CD4-positive, alpha-beta T cell treated with Interleukin-1 beta for 1 hour (primary cell): Measurements from ENCODE around the gene TIMM21.
A peak's percentile ranks its signal among the peaks of the same experiment; 100 is the strongest.

Source experiments
- DNase-seq, 2 donors: peaks; one replicate each; pipeline ENCODE4 v3.0.0-alpha.2; 2020 to 2022

The TIMM21 gene

DNA sequence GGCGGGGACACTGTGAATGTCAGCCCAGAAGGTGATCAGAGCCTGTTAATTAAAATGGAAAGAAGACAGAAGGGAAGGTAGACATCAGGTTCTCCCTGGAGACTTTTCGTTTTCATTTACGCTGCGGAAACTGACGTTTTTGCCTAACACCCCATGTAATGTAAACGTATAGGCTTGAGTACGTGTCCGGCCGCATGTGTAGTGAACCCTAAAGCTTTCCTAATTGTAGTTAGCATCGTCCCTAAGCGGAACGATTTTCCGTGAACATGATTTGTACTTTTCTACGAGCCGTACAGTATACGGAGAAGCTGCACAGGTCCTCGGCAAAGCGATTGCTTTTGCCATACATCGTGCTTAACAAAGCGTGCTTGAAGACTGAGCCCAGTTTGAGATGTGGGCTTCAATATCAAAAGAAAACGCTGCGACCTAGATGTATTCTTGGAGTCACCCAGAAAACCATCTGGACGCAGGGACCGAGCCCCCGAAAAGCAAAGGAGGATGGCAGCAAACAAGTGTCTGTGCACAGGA lies 284 bp downstream of the TIMM21 start:
- DNase-seq, result no peak

DNA sequence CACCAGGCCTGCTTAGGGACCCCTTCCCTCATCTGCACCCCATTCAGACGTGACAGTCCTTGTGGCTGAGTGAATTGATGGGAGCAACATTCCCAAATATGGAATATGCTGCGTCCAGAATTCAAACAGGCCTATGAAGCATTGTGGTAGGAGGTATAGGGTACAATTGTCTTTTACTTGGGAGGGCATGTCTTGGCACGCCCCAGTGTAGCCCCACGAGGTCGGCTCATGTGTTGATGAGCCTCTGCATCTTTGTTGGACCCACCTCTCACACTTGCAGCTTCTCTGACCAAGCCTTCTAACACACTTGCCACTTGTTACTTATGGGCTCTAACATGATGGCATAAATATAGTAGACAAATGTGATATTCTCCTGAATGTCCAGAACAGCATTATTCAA lies 1.6 kb downstream of the TIMM21 start:
- no peak for DNase-seq

DNA sequence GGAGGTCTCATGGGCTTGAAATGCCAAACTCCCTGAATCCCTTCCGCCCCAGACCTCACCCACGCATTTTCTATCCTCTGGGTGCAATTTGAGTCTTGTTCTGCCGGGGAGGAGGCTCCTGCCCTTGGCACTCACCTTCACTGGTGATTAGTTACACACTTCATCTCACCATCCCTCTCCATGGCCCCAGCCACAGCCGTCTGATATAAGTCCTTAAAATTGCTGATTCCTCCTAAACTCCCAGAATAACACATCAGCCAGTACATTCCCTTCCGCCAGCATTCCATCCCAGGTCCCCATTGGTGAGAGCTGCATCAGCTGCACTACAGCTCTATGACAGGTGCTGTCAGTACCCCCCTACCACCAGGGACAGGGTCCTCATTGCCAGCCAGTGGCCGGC lies 3.9 kb downstream of the TIMM21 start:
- no peak for DNase-seq

DNA sequence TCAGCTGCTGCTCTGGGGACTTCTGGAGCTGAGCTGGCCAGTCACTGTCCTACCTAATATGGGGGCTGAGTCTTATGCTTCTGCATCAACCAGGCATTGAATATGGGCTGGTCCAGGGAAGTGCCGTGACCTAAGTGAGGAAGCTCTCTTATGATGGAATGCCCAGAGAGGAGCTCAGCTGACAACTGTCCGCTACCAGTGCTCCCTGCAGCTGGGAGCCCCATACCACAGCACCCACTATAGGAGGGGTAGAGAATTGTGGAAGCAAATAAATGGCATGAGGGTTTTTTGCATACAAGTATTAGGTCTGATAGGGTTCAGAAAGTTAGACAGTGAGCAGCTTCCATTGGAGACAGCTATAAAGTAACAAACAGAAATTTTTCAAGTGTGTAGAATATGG lies 4.5 kb downstream of the TIMM21 start:
- no peak for DNase-seq

DNA sequence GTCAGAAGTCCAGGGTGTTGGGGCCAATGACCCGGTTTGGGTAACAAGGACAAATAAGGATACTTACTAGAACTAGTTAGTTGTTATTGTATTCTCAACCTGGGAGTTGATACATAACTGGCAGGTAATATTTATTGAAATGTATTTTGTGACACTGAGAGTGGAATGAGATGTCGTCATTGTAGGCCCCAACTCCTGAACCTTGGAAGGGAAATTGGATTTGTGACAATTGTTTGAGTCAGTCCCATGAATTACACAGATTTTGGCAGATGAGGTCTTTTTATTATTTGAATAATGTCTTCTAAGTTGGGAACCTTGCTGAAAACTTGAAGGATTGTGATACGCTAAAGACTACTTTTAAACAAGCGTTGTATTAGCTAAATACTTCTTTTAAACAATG lies 5.1 kb downstream of the TIMM21 start:
- no peak for DNase-seq

DNA sequence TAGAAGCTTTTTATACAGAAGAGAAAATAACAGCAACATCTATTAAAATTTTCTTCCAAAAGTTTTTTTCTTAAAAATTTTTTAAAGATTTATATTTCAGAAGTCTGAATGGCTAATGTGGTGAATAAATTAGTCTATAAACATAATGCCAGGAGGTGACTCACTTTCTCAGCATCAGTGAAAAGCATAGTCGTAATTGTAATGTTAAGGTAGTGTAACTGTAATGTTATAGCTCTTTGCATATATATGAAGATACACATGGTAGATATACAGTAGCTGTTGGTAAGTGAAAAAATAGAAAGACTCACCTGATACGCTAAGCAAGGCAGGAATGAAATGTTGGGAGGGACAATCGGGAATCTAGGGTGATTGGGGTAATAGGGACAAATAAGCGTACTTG lies 5.5 kb downstream of the TIMM21 start:
- no peak for DNase-seq

DNA sequence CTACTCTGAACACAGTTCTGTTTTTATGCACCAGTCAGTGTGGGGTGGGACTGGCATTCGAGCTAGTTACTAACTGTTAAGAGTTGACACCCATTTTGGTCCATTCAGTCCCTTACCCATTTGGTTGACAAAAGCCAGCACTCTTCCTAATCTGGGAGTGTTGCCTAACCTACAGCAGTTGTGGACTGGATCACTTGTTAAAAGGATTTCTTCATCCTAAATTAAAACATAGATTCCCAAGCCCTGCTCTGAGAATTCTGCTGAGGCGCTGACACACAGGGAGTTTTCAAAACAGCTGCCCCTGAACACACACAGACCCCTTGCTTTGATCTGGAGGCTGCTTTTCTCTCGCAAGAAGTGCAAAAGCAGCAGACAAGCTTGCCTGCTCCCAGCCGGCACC lies 6.4 kb downstream of the TIMM21 start:
- no peak for DNase-seq

DNA sequence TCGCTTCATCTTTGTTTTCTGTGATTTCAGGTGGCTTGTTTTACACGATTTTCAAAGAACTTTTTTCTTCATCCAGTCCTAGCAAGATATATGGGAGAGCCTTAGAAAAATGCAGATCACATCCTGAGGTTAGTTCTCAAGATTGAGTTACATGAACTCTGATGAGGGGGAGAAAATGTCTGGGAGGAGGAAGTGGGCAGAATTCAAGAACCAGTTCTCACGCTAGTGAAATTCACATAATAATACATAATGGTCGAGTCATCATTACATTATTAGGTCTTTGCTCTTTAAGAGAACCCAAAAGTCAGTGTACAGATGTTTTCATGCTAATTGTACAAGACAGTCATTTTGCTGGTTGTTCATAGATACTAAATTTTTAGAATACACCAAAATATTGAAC lies 7.0 kb downstream of the TIMM21 start:
- DNase-seq, result no peak

DNA sequence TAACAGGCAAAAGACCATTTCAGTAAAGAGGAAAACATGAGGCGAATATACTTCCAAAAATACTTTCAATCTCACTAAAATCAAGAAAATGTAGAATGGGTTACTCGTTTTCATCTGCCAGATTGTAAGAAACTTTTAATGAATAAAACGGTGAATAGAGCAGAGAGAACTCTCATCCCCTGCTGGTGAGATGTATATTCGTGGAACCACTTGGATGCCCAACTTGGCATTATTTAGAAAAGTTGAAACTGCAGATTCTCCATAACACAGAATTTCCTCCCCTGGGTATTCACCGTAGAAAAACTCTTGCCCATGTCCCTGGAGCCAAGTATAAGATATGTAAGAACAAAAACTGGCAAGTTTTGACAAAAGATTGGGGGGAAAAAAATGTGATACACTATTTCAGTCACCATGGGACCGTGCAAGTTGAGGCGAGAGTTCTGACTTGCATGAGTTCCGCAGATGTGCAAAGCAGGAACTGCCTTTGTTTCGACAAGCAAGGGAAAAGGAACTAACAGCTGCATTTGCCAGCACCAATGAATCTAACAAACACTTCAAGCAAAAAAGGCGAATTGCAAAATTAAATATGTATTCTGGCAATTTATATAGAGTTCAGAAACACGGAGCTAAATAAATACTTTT lies 14.8 kb downstream of the TIMM21 start:
- peak in 1 of 2 donors; percentile 6 for DNase-seq

DNA sequence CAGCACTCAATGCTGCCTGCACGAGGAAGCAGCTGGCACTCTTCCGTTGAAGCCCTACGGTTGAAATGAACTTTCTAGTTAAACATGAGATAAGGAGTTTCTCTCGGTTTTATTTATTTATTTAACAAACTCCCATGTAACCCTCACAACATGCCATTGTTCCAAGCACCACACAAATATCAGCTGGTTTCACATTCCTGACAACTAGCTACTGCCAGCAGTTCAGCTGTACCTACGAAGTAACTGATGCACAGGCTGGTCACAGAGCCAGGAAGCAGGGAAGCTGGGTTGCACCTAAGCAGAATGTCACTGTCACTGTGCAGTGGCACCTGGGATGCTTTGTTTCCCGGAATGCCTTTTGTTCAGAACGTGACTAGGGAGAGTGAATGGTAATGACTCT lies 18.1 kb downstream of the TIMM21 start:
- no peak for DNase-seq

DNA sequence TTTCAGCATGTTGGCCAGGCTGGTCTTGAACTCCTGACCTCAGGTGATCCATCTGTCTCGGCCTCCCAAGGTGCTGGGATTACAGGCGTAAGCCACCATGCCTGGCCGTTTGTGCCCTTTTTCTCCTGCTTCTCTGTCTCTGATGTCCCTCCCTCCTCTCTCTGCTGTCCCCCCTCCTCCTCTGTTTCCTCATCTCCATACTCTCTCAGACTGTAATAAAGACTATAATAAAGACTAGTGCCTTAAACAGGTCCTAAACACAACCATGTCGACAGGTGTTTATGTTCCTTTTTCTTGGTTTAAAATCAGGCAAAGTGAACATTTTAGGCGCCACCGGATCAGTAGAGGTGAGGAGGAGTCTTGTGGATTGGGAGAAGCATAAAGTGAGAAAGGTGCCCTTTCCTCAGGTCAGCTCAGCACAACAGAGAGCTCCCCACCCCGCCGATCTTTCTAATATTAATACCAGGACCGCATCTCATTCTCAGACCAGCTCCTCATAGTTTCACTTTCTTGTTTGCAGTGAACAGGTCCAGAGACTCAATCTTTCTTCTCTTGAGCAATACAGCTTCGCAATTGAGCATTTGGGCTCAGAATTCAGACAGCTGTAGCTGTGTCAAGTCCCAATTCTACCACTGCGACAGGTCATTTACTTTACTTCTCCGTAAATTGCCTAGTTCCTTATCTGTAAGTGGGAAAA lies 23.7 kb downstream of the TIMM21 start:
- DNase-seq, result no peak

DNA sequence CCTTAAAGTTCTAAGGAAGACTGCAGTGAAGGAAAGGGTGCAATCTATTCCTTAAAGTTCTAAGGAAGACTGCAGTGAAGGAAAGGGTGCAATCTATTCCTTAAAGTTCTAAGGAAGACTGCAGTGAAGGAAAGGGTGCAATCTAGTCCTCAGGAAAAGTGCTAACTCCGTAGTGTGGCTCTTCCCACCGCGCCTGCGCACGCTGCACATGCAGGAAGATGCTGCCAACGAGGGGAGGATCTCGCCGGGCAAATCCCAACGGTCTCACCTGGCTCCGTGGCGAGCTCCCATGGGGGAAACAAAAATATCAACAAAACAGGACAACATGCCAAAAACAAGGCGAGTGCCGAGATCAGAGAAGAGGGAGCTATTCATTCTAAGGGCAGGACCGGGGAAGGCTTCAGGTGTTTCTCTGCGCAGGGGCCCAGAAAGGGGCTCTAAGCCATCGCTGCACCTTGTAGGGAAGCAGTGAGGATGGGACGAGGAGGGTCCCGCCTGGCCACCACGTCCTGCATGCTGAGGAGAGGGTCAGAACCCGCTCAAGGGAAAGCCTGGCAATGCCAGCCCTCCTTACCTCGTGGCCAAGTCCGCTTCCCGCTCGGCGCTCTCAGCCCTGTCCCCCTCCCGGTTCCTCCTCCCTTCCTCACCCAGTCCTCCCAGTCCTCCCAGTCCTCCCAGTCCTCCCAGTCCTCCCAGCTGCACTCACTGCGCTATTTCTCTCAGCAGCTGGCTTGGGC lies 24.5 kb downstream of the TIMM21 start:
- no peak for DNase-seq

DNA sequence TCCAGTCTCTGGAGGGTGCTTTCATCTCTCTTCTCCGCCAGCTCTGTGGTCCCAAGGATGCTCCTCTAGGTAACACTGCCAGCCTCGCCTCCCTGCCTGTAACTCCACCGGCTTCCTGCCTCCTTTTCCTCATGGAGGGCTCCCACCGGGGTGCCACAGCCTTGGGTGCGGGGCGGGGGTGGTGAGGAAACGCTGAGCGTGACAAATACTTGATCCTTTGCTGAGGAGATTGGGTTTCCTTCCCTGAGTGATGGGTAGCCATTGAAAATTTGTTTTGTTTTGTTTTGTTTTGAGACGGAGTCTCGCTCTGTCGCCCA lies 25.1 kb downstream of the TIMM21 start:
- no peak for DNase-seq

DNA sequence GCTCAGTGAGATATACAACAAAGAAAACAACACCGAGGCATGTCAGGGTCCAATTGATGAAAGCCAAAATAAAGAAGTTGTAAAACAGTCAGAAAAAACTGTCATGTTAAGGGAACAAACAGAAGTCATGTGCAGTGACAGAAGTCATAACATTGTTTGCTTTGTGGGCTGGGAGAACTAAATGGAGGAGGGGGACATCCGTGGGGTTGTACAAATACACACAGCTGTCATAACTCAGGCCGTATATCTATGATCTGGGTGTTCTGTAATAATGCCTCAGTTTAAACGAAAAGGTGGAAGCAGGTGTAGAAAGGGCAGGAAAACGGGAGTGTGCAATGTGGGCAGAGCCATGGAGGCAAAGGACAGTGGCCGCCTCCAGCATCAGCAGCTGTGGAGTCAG lies 27.3 kb downstream of the TIMM21 start:
- DNase-seq, result no peak

DNA sequence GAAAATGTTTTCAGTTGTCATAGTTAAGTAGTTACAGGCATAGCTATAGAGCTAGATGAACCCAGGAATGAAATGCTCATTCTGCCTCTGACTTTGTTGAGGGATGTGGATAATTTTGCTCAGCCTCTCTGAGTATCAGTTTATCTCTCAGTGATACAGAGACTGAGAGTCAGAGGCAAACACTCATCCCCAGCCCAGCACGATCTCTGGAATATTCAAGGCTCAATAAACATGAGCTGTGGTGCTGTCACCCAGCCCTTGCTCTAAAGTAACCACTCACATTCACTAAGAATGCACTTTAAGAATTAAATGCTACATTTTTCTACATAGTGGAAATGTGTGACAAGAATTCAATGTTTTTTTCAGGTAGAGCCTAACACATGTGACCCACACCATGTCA lies 30.6 kb downstream of the TIMM21 start:
- no peak for DNase-seq

DNA sequence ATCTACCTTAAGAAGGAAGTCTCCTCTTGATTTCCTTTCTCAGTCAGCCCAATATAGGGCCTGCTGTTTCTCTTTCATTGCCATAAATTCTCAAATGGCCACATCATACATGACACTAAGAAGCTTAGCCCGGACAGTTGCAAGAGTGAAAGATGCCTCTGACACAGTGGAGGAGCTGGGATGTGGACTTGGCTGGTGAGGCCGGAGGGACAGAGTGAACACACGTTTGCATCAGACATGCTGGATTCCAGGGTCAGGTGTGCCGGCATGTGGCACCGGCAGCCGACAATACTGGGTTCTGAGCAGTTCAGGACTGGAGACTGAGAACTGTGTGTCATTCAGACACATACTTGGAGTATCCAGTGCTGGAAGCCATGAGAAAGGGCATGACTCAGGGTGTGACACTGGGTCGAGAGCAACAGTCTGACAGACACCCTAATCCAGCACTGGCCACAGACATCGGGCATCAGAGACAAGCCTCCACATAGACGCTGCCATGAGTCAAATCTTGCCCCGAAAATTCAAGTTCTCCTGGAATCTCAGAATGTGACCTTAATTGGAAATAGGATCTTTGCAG lies 31.4 kb downstream of the TIMM21 start:
- DNase-seq, result no peak

DNA sequence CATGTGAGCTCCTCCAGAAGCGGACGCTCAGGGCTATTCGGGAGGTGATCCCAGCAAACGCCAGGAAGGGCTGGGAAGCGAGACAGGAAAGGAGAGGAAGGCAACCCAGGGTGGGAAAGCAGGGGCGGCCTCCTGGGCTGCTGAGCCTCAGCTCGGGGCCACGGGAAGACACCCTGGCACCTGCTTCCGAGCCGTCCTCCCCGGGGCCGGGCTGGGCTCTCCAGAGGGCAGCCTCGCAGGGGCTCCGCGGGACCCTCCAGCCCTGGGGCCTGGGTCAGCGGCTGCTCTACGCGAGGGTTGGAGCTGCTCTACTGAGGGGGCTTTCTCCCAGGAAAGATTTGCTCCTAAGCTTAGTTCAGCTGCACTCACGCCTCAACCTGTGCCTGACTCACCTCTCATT lies 34.0 kb downstream of the TIMM21 start:
- DNase-seq, result no peak

DNA sequence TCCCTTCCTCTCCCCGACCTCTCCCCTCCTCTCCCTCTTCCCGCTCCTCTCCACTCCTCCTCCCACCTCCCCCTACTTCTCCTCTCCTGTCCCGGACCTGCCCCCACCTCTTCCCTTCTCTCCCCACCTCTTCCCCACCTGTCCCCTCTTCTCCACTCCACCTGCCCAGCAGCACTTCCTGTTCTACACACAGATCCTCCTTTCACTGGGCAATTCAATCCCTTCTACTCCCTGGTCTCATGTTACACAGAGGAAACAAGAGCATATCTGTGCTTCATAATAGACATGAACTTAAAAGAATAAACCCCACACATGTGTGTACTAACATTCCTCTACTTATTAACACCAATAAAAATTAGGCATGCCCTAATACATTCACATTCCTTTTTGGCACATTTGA lies 34.8 kb downstream of the TIMM21 start:
- no peak for DNase-seq

DNA sequence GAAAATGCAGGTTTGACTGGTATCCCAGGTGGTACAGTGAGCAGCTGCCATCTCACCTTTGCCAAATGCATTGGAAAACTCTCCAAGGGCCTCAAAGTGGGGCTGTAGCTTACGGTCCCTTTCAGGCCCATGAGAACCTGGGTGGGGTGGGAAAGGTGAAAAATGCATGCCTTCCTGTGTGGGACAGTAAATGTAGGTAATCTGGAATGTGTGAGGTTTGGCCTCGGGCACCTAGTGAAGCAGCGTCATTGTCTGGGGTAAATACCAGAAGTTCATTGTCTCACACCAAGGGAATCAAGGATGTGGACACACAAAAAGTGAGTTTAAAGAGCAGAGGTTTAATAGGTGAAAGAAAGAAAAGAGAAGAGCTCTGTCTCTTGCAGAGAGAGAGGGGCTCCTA lies 36.6 kb downstream of the TIMM21 start:
- DNase-seq, result no peak

DNA sequence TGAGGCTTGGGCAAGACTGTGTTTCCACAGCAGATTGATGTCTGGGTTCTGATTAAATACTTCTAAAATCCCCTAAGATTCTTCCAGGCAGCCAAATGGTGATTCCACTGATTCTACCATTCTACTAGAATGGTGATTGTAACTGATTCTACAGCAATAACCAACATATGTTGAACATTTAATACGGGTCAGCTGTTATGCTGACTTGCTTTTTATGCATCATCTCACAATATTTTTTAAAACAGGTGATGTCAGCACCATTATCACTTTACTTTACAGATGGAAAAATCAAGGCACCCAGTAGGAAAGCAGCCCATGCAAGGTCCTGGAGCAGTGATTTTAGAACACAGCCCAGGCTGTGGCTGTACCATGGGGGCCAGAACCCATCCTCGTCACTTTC lies 37.5 kb downstream of the TIMM21 start:
- no peak for DNase-seq

DNA sequence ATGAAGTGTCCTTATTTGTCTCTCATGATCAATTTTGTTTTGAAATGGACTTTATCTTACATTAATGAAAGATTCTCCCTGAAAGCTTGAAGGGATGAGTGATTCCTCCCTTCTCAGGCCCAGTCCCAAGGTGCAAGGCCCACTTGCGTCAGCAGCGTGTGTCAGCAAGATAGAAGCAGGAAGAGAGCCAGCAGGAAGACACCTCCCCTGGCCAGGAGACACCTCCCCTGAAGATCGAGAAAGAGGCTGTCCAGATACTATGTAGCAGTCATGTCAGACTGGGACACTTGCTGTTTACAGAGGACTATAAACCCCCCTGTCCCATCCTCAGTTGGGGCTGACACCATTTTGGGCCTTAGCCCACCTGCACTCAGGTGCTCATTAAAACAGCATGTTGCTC lies 38.3 kb downstream of the TIMM21 start:
- no peak for DNase-seq

DNA sequence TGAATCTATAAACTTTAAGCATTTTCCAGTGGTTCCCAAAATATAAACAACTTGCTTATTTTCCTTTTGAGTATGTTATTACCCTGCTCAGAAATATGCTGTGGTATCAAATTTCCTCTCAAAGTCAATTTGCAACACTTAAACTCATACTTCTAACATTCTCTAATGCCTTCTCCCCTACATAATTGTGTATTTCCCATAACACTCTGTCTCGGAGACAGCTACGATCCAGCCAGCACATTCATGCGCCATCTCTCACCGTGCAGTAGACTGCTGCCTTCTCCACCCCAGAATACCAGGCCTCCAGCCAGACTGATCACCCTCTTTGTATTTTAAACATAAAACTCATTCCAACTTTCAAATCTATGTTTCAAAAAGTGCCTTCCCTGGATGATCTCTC lies 41.8 kb downstream of the TIMM21 start:
- no peak for DNase-seq

DNA sequence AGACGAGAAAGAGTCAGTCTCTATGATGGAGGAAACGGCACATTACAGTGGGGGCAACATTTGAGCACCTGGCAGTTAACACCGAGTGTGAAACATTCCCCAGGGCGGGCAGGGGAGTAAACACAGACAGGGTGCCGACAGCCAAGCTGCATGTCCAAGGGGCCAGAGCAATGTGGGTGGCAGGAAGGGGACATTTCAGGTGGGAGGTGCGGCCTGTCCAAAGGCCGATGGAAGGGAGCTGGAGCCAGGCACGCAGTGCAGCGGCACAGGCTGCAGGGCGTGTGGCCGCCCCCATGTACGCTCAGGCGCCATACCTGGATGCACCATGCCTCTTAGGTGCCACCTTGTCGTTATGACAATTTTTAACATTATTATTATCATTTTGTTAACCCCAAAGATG lies 43.3 kb downstream of the TIMM21 start:
- DNase-seq, result no peak

DNA sequence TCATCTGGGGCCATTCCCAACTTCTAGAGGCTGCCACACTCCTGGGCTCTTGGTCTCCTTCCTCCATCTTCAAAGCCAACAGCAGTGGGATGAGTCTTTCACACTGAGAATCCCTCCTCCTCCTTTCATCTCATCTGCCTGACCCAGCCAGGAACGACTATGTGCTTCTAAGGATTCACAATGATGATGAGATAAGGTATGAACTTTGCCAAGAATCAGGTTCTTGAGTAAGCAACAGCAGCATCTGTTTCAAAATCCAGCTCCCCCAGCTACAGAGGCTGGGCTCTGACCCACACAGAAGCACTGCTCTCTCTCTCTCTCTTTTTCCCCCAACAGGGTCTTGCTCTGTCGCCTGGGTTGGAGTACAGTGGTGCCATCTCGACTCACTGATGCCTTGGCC lies 46.4 kb downstream of the TIMM21 start:
- DNase-seq, result no peak
